ENCODE results near the gene PLAC8L1.

PLAC8L1 gene

DNA sequence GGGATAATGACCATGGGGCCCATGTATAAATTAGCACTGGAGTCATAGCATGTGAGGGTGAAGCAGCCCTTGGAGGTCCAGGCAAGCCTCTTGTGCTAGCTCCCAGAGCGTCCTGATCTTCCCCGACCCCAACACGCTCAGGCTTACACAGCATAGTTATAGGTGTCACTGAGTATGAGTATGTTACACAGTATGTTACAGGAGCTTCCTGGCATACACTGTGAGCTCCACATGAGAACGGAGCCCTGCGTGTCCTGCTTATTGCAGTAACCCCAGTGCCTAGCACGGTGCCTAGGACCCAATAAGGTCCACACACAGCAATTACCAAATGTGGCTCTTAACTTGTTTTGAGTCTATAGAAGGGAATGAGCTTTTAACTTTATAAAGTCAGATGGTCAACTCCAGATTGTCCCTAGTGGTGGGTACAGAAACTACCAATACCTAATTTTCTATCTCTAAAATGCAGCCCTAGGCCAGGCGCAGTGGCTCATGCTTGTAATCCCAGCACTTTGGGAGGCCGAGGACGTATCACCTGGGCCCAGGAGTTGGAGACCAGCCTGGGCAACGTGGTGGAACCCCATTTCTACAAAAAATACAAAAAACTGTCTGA, 64.1 kb downstream of the PLAC8L1 start:
- no peak for DNase-seq

DNA sequence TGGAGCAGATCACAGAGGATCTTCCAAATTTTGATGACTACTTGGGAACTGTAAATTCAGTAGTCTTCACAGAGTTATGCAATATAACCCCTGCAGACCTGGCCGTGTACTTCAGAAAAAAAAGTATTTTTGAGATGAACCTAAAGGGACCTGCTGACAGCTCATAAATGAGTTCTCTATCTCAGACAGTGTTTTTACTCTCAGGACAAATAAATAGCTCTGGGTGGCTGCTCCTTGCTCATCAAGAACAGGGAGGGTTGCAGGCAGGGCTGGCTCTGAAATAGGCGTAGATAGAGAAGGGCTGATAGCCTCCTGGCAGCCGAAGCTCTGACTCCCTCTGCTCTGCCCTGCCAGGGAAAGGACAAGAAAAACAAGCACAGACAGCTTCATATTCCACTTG, 64.8 kb downstream of the PLAC8L1 start:
- no peak for DNase-seq

DNA sequence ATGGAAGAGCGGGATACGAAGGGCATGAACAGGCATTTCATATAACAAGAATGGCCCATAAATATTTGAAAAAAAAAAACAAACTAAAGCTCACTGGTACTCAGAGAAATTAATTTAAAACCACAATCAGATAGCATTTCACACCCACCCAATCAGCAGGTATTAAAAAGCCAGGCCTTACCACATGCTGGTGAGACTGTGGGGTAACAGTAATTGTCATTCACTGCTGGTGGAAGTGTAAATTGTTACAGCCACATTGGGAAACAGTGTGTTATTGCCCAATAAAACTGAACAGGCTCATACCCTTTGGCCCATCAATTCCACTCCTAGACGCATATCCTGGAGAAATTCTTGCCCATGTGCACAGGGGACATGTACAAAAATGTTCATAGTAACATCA, 66.0 kb downstream of the PLAC8L1 start:
- DNase-seq: no peak

DNA sequence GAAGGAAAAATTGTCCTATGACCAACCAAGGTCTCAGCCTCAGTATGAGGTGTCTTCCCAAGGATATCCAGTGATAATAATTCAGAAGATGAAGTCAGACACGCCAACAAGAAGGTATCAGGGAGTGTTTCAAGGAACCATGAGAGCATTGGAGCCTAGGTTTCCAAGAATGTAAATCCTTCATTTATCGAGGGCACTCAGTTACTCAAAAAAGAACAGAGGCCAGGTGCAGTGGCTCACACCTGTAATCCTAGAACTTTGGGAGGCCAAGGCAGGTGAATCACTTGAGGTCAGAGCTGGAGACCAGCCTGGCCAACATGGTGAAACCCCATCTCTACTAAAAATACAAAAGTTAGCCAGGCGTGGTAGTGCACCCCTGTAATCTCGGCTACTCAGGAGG, 70.8 kb downstream of the PLAC8L1 start:
- no peak for DNase-seq
